Panc1 (cell line): ENCODE data around the gene SKI. TPM values are rescaled to one million over a fixed set of nuclear protein-coding genes. Genes with fewer than 3 reads are reported as not detected.
A peak's percentile ranks its signal among the peaks of the same experiment; 100 is the strongest.

Source experiments
- ATAC-seq: fragments of 200-7000 bp; cut with Tn5 transposase; 2 replicates; pipeline ENCODE4 v1.9.1; 2020; ENCODE audit warnings: mild to moderate bottlenecking, moderate library complexity
- BruUV-seq: library from RNA; stranded (reverse); fragments of 400-500 nt; replicated peaks from 2 replicates; lab custom pipeline; 2021; lab: Mats Ljungman, UMichigan
- CTCF ChIA-PET: fragments of 300-600 bp; sonication (Branson Sonifier 250); formaldehyde crosslinking; loops from one replicate; lab custom pipeline; 2022; ENCODE audit warnings: antibody characterized with exemption; lab: Charles Lee
- POLR2A ChIA-PET: fragments of 300-600 bp; sonication (Branson Sonifier 250); formaldehyde crosslinking; loops from one replicate; lab custom pipeline; 2022; ENCODE audit warnings: antibody characterized with exemption; lab: Charles Lee
- DNase-seq: peaks from one replicate; pipeline ENCODE4 v3.0.0-alpha.2; 2010; ENCODE audit warnings: low read depth, low spot score
- H3K27ac ChIP-seq: 2 replicates; pipeline ENCODE4 v1.5.1; 2011; ENCODE audit warnings: mild to moderate bottlenecking, low read length, inconsistent platforms
- H3K27me3 ChIP-seq: fragments of 200-500 bp; sonication (Bioruptor generic); 2 replicates; pipeline ENCODE4 v1.6.0; 2014; ENCODE audit warnings: low read length, inconsistent platforms; ENCODE audit not compliant: control insufficient read depth, insufficient read depth
- H3K36me3 ChIP-seq: fragments of 200-500 bp; sonication (Bioruptor generic); 2 replicates; pipeline ENCODE4 v1.5.1; 2014; ENCODE audit warnings: inconsistent platforms, mild to moderate bottlenecking, low read length, moderate library complexity; ENCODE audit not compliant: control insufficient read depth, insufficient read depth
- H3K4me1 ChIP-seq: 2 replicates; pipeline ENCODE4 v1.5.1; 2011; ENCODE audit warnings: inconsistent platforms, mild to moderate bottlenecking, low read length, moderate library complexity; ENCODE audit not compliant: control insufficient read depth, insufficient read depth
- H3K4me3 ChIP-seq, 2 experiments: 2 replicates each; pipeline ENCODE4 v1.5.1; 2011 to 2012; ENCODE audit warnings: low read depth in 2 of 2, low read length in 2 of 2, mild to moderate bottlenecking in 2 of 2, inconsistent platforms in 1 of 2, moderate library complexity in 1 of 2
- H3K9me3 ChIP-seq: fragments of 200-500 bp; sonication (Bioruptor generic); 2 replicates; pipeline ENCODE4 v1.5.1; 2014; ENCODE audit warnings: low read depth, mild to moderate bottlenecking, inconsistent platforms, low read length, moderate library complexity; ENCODE audit not compliant: control insufficient read depth, insufficient read depth
- CTCF ChIP-seq: fragments of 450-650 bp; IDR thresholded peaks from 2 replicates; pipeline ENCODE4 v1.5.1; 2017; ENCODE audit warnings: mild to moderate bottlenecking
- POLR2AphosphoS5 ChIP-seq: IDR thresholded peaks from 2 replicates; pipeline ENCODE4 v1.6.1; 2012; ENCODE audit warnings: mild to moderate bottlenecking, low read depth, low read length, moderate library complexity
- REST ChIP-seq, 2 experiments: IDR thresholded peaks; 2 replicates each; pipeline ENCODE4 v1.6.1; 2011 to 2012; ENCODE audit warnings: low read depth in 2 of 2, control low read depth in 1 of 2, low read length in 1 of 2, mild to moderate bottlenecking in 1 of 2, moderate library complexity in 1 of 2; ENCODE audit not compliant: insufficient read depth in 1 of 2
- SIN3A ChIP-seq: IDR thresholded peaks from 2 replicates; pipeline ENCODE4 v1.6.1; 2012; ENCODE audit warnings: low read depth, mild to moderate bottlenecking, low read length, moderate library complexity, borderline replicate concordance; ENCODE audit not compliant: insufficient read depth
- TCF7L2 ChIP-seq: IDR thresholded peaks from 2 replicates; pipeline ENCODE4 v1.6.1; 2011; ENCODE audit warnings: mild to moderate bottlenecking, low read depth, low read length, inconsistent platforms
- in situ Hi-C: cut with HindIII; loops from 2 replicates; pipeline ENCODE4 v1.10.0; 2016; ENCODE audit warnings: low sequenced_read_pairs, low pct_unique_long_range_greater_than_20kb
- intact Hi-C: fragments of 100-400 bp; cut with micrococcal nuclease; formaldehyde crosslinking; loops from one replicate; pipeline ENCODE4 v1.10.0; 2022; ENCODE audit not compliant: unreplicated experiment
- total RNA-seq: library from RNA; stranded (reverse); gene quantifications from one replicate; pipeline ENCODE4 v1.2.1, GENCODE V29; 2021; ENCODE audit not compliant: unreplicated experiment

The SKI gene
- total RNA-seq, 1 experiment from 2014 or later, result 63.2 TPM

GRCh38 chr1:2199042-2199810, 28.9 kb upstream of the SKI start:
- no peaks in the 10 kb centered on the region for H3K27me3 ChIP-seq
- H3K4me1 ChIP-seq, result peaks cover 16% of the 10 kb centered on the region
- no peaks in the 10 kb centered on the region for H3K9me3 ChIP-seq
- BruUV-seq, result no TSS peak
- intact Hi-C loops, result loop anchor here (10.0 kb wide), 1 partner anchor 116 kb away; no protein-coding TSS in a partner anchor
- ChIA-PET POLR2A (interaction anchor here (0.5 to 1.0 kb wide), 7 partner anchors 9 to 201 kb away, joined by 3 to 14 read pairs (median 5); no protein-coding TSS in a partner anchor), CTCF (interaction anchor here (0.6 to 1.2 kb wide), 7 partner anchors 13 to 307 kb away, joined by 3 to 35 read pairs (median 8); partner anchors contain the start of genes MORN1 and RER1)
- H3K27ac ChIP-seq, result peak overlapping the region; percentile 88
- TF ChIP-seq REST (IDR thresholded peaks at IDR 0.05; ENCODE audit: insufficient read depth in 1 of 2, low read depth in 2 of 2, low read length in 1 of 2) (no peak), POLR2AphosphoS5 (peak; percentile 80), TCF7L2 (no peak), SIN3A (peak; percentile 46; the same call in 1 of the 2 replicates), CTCF (no peak)
- in situ Hi-C loops, result loop anchor here (10.0 kb wide), 1 partner anchor 196 kb away; the partner anchor contains the start of genes MORN1 and RER1
- peak; percentile 84 for ATAC-seq
- H3K36me3 ChIP-seq, result no peaks in the 10 kb centered on the region
- peak overlapping the region; percentile 60 to 96 for H3K4me3 ChIP-seq
- DNase-seq, result no peak

- intact Hi-C loops (no loop called here), in situ Hi-C loops (no loop called here)
- TSS peak; percentile 88 for BruUV-seq
- DNase-seq, result no peak
- Histone ChIP-seq H3K27me3 (no peaks in the 10 kb centered on the region), H3K27ac (no peak overlapping the region), H3K36me3 (no peaks in the 10 kb centered on the region), H3K4me3 (peak overlapping the region in 1 of 2 experiments; percentile 96; a peak in 2 of 4 replicates), H3K4me1 (peaks cover 17% of the 10 kb centered on the region), H3K9me3 (no peaks in the 10 kb centered on the region)
- ATAC-seq, result no peak
- no peak for TF ChIP-seq POLR2AphosphoS5
- no peak for TF ChIP-seq TCF7L2
- no peak for TF ChIP-seq SIN3A
- no peak for TF ChIP-seq CTCF
- TF ChIP-seq REST (IDR thresholded peaks at IDR 0.05; ENCODE audit: insufficient read depth in 1 of 2, low read depth in 2 of 2, low read length in 1 of 2), result no peak
- ChIA-PET POLR2A (interaction anchor here (0.7 kb wide), 1 partner anchor 9 kb away, joined by 3 read pairs; no protein-coding TSS in a partner anchor), CTCF (interaction anchor here (1.1 kb wide), 1 partner anchor 116 kb away, joined by 6 read pairs; no protein-coding TSS in a partner anchor)
Observed at GRCh38 chr1:2200308-2200943, 27.7 kb upstream of the SKI start.
